DOHH2 (cell line): ENCODE measurements around the gene MYCBP.

ENCODE experiments used
- H3F3A ChIP-seq: fragments of 200-600 bp; sonication (generic), shearing (Covaris generic); 2 replicates; pipeline ENCODE4 v1.6.0; 2016; ENCODE audit warnings: antibody characterized with exemption, mild to moderate bottlenecking; ENCODE audit not compliant: control insufficient read depth, insufficient read depth
- H3K27ac ChIP-seq: fragments of 200-600 bp; sonication (generic); 2 replicates; pipeline ENCODE4 v1.5.1; 2014; ENCODE audit warnings: low read depth, mild to moderate bottlenecking, low read length, moderate library complexity
- H3K27me3 ChIP-seq: fragments of 200-600 bp; sonication (generic); 2 replicates; pipeline ENCODE4 v1.6.1; 2014; ENCODE audit warnings: mild to moderate bottlenecking, low read length, mixed read lengths; ENCODE audit not compliant: control insufficient read depth
- H3K36me3 ChIP-seq: fragments of 200-600 bp; sonication (generic); 2 replicates; pipeline ENCODE4 v1.6.1; 2014; ENCODE audit warnings: mild to moderate bottlenecking, low read length, moderate library complexity, mixed read lengths; ENCODE audit not compliant: control insufficient read depth
- H3K4me1 ChIP-seq: fragments of 200-600 bp; sonication (generic); 2 replicates; pipeline ENCODE4 v1.6.1; 2014; ENCODE audit warnings: mild to moderate bottlenecking, low read length, mixed read lengths; ENCODE audit not compliant: control insufficient read depth
- H3K4me2 ChIP-seq: fragments of 200-600 bp; sonication (generic); 2 replicates; pipeline ENCODE4 v1.6.0; 2014; ENCODE audit warnings: mild to moderate bottlenecking, low read length, moderate library complexity
- H3K4me3 ChIP-seq: fragments of 200-600 bp; sonication (generic); 2 replicates; pipeline ENCODE4 v1.5.1; 2014; ENCODE audit warnings: mild to moderate bottlenecking, low read length, mixed read lengths
- H3K79me2 ChIP-seq: fragments of 200-600 bp; sonication (generic); 2 replicates; pipeline ENCODE4 v1.6.1; 2014; ENCODE audit warnings: mild to moderate bottlenecking, low read length, mixed read lengths; ENCODE audit not compliant: control insufficient read depth
- H3K9me2 ChIP-seq: fragments of 200-600 bp; sonication (generic); replicated peaks from 2 replicates; pipeline ENCODE4 v1.6.1; 2014; ENCODE audit warnings: mild to moderate bottlenecking, low read length, mixed read lengths; ENCODE audit not compliant: control insufficient read depth
- H3K9me3 ChIP-seq: fragments of 200-600 bp; sonication (generic); 2 replicates; pipeline ENCODE4 v1.6.1; 2014; ENCODE audit warnings: antibody characterized with exemption, low read length, mixed read lengths; ENCODE audit not compliant: control insufficient read depth, insufficient read depth
- H4K20me1 ChIP-seq: fragments of 200-600 bp; sonication (generic); 2 replicates; pipeline ENCODE4 v1.6.0; 2014; ENCODE audit warnings: low read depth, mild to moderate bottlenecking, antibody characterized with exemption, low read length, moderate library complexity; ENCODE audit not compliant: control insufficient read depth, insufficient read depth
- EZH2phosphoT487 ChIP-seq: fragments of 200-600 bp; sonication (generic); IDR thresholded peaks from 2 replicates; pipeline ENCODE4 v1.6.1; 2017; ENCODE audit warnings: borderline replicate concordance, mild to moderate bottlenecking, antibody characterized with exemption, low read length, moderate library complexity, mixed read lengths
- TF ChIP-seq, protein P1 (sequence below): fragments of 200-600 bp; sonication (generic); IDR thresholded peaks from one replicate; pipeline ENCODE4 v1.5.1; 2014; ENCODE audit warnings: antibody characterized with exemption, mild to moderate bottlenecking, low read depth, low read length; ENCODE audit not compliant: poor library complexity, severe bottlenecking

MYCBP gene, protein sequence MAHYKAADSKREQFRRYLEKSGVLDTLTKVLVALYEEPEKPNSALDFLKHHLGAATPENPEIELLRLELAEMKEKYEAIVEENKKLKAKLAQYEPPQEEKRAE

DNA sequence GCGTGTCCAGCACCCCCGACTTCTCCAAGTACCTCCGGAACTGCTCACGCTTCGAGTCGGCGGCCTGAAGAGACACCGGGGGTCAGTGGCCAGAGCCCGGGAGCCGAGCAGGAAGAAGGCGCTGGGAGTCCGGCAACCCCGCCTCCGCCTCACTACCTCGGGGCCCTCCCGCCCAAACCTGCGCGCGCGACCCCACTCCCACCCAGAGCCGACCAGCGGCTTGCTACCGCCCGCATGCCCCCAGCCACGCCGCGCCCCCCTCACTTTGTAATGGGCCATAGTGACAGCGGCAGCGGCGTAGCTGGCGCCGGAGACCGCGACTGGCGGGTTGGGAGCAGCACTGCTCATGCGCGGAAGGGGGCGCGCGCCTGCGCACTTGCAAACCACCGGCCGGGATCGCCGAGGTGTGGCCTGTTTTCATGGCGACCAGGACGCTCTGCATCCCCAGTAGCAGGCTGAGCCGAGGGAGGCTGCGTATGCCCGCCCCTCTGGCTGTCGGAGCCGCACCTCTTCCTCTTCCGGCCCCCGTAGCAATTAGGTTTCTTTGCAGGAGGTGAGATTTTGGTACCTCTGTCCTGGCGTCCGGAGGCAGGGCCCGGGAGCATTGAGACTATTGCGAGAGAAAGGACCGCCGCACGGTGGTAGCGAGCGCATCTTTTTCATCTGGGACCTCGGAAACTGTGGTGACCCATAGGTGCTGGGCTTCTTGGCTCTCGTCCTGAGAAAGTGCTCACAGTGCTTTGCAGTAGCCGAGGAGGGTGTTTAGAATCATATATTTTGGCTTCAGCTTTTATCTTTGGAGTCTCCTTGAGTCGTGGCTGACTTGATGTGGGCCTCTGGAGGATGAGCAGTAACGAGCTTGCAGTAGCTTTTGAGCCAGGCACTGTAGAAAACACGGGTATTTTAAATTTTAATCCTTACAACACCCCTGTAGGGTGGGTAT is at the start of gene MYCBP:
TSS of gene MYCBP (minus strand) at position 322 of the 943 bp plus-strand sequence. CDS start at position 279, 43 bp downstream.
- H3K27ac ChIP-seq: no peak within 1 kb of the TSS
- no peaks in the 10 kb centered on the region for H3K9me2 ChIP-seq
- 0 out of 2 replicates have a peak, but pooled peaks cover 2% of the 10 kb centered on the region for H4K20me1 ChIP-seq
- no peaks in the 10 kb centered on the region for H3K36me3 ChIP-seq
- peak within 1 kb of the TSS; percentile 94 for H3K4me3 ChIP-seq
- no peaks in the 10 kb centered on the region for H3F3A ChIP-seq
- no peaks in the 10 kb centered on the region for H3K9me3 ChIP-seq
- H3K79me2 ChIP-seq: peaks cover 30% of the 10 kb centered on the region
- no peak for TF ChIP-seq EZH2phosphoT487
- TF ChIP-seq, protein P1, sequence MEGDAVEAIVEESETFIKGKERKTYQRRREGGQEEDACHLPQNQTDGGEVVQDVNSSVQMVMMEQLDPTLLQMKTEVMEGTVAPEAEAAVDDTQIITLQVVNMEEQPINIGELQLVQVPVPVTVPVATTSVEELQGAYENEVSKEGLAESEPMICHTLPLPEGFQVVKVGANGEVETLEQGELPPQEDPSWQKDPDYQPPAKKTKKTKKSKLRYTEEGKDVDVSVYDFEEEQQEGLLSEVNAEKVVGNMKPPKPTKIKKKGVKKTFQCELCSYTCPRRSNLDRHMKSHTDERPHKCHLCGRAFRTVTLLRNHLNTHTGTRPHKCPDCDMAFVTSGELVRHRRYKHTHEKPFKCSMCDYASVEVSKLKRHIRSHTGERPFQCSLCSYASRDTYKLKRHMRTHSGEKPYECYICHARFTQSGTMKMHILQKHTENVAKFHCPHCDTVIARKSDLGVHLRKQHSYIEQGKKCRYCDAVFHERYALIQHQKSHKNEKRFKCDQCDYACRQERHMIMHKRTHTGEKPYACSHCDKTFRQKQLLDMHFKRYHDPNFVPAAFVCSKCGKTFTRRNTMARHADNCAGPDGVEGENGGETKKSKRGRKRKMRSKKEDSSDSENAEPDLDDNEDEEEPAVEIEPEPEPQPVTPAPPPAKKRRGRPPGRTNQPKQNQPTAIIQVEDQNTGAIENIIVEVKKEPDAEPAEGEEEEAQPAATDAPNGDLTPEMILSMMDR: no peak
- peaks cover 22% of the 10 kb centered on the region for H3K4me1 ChIP-seq
- H3K4me2 ChIP-seq: peak within 1 kb of the TSS; percentile 78
- no peaks in the 10 kb centered on the region for H3K27me3 ChIP-seq

DNA sequence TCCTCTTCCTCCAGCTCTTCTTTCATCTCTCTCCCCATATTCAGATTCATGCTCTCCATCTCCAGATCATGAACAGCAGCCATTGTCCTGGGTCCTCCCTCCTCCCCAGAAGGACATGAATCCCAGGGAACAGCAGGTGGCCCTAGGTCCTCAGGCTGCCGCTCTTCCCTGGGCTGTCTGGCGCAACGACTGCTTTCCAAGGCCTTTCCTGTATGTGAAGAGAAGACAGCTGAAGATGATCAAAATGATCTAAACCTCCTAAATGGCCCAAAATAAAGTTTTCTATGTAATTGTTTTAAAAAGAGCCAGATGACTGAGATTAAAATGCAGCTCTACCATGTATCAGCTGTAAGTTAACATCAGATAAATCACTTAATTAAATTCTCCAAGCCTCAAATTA is 46.0 kb upstream of the MYCBP start:
- H3K9me3 ChIP-seq: no peaks in the 10 kb centered on the region
- H3K36me3 ChIP-seq: no peaks in the 10 kb centered on the region
- no peaks in the 10 kb centered on the region for H4K20me1 ChIP-seq
- no peak overlapping the region for H3K27ac ChIP-seq
- no peaks in the 10 kb centered on the region for H3K79me2 ChIP-seq
- H3K27me3 ChIP-seq: 0 out of 2 replicates have a peak, but pooled peaks cover 2% of the 10 kb centered on the region
- H3K9me2 ChIP-seq: no peaks in the 10 kb centered on the region
- TF ChIP-seq EZH2phosphoT487: no peak
- TF ChIP-seq, protein P1: no peak
- H3K4me1 ChIP-seq: no peaks in the 10 kb centered on the region
- H3K4me3 ChIP-seq: no peak overlapping the region
- no peaks in the 10 kb centered on the region for H3F3A ChIP-seq
- H3K4me2 ChIP-seq: no peak overlapping the region

DNA sequence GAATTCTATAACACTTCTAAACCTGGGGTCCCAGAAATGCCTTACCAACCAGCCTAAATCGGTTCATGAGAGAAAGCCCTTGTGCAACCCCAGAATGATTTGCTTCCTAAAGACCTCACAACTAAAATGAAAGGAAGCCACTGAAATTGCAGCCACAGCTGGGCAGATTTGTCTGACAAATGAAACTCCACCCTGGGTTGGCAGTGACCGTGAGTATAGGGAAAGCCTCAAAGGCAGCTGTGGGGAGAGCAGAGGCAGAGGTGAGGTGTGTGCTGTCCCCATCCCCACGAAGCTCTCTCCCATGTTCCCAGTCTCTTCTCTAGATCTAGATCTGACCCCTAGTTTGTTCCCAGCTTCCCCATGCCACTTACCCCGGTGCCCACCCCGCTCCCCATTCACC is 45.4 kb upstream of the MYCBP start:
- Histone ChIP-seq H3K27me3 (0 out of 2 replicates have a peak, but pooled peaks cover 2% of the 10 kb centered on the region), H3K9me3 (no peaks in the 10 kb centered on the region), H3K79me2 (no peaks in the 10 kb centered on the region), H3F3A (no peaks in the 10 kb centered on the region), H3K36me3 (no peaks in the 10 kb centered on the region), H3K4me1 (no peaks in the 10 kb centered on the region), H4K20me1 (no peaks in the 10 kb centered on the region), H3K9me2 (no peaks in the 10 kb centered on the region), H3K4me3 (no peak overlapping the region), H3K4me2 (no peak overlapping the region), H3K27ac (no peak overlapping the region)
- TF ChIP-seq EZH2phosphoT487: no peak
- TF ChIP-seq, protein P1: no peak
